IMR-90 (cell line): ENCODE data around the gene XPR1. TPM values are rescaled to one million over a fixed set of nuclear protein-coding genes. Genes with fewer than 3 reads are reported as not detected.

Experiments used
- ATAC-seq: fragments of 200-7000 bp; cut with Tn5 transposase; 2 replicates; pipeline ENCODE4 v1.9.1; 2020; ENCODE audit warnings: low read depth, mild to moderate bottlenecking, moderate library complexity
- BruUV-seq: library from RNA; stranded (reverse); fragments of 400-500 nt; replicated peaks from 2 replicates; lab custom pipeline; 2021; lab: Mats Ljungman, UMichigan
- CTCF ChIA-PET: fragments of 300-600 bp; formaldehyde crosslinking; extraction: SDS; loops from one replicate; lab custom pipeline; 2021; ENCODE audit warnings: antibody characterized with exemption; lab: Yijun Ruan, JAX
- POLR2A ChIA-PET: fragments of 300-600 bp; sonication (Branson Sonifier 250); formaldehyde crosslinking; loops from one replicate; lab custom pipeline; 2022; ENCODE audit warnings: antibody characterized with exemption; ENCODE audit not compliant: unreplicated experiment; lab: Charles Lee
- DNase-seq: peaks from one replicate; pipeline ENCODE4 v3.0.0; 2013
- H2AFZ ChIP-seq: replicated peaks from 2 replicates; pipeline ENCODE3; 2013; ENCODE audit warnings: low read length, mild to moderate bottlenecking; ENCODE audit not compliant: poor library complexity
- H2AK5ac ChIP-seq: 2 replicates; pipeline ENCODE4 v1.6.1; 2013; ENCODE audit warnings: low read depth, low read length, inconsistent platforms
- H2AK9ac ChIP-seq: replicated peaks from 2 replicates; pipeline ENCODE3; 2013; ENCODE audit warnings: mild to moderate bottlenecking, low read depth, low read length, moderate library complexity; ENCODE audit not compliant: poor library complexity
- H2BK120ac ChIP-seq: 2 replicates; pipeline ENCODE4 v1.6.1; 2013; ENCODE audit warnings: low read depth, low read length, inconsistent platforms
- H2BK15ac ChIP-seq: 3 replicates; pipeline ENCODE4 v1.6.1; 2013; ENCODE audit warnings: low read depth, low read length, inconsistent platforms
- H2BK20ac ChIP-seq: 2 replicates; pipeline ENCODE4 v1.6.1; 2013; ENCODE audit warnings: low read depth, mild to moderate bottlenecking, inconsistent platforms, low read length, moderate library complexity
- H2BK5ac ChIP-seq: 2 replicates; pipeline ENCODE4 v1.6.1; 2013; ENCODE audit warnings: mild to moderate bottlenecking, low read depth, low read length, inconsistent platforms; ENCODE audit not compliant: poor library complexity, severe bottlenecking
- H3K14ac ChIP-seq: replicated peaks from 2 replicates; pipeline ENCODE4 v1.6.1; 2013; ENCODE audit warnings: low read depth, low read length, inconsistent platforms
- H3K18ac ChIP-seq: 2 replicates; pipeline ENCODE4 v1.6.1; 2013; ENCODE audit warnings: low read depth, low read length, control low read depth
- H3K23ac ChIP-seq: 2 replicates; pipeline ENCODE4 v1.6.1; 2013; ENCODE audit warnings: low read depth, low read length, inconsistent platforms
- H3K27ac ChIP-seq: 2 replicates; pipeline ENCODE4 v1.5.1; 2013; ENCODE audit warnings: mild to moderate bottlenecking, control low read depth, low read length; ENCODE audit not compliant: insufficient read depth
- H3K27me3 ChIP-seq: 2 replicates; pipeline ENCODE4 v1.6.1; 2013; ENCODE audit warnings: low read length; ENCODE audit not compliant: control insufficient read depth, insufficient read depth
- H3K36me3 ChIP-seq: 2 replicates; pipeline ENCODE4 v1.6.1; 2013; ENCODE audit warnings: low read length, mixed read lengths; ENCODE audit not compliant: control insufficient read depth, insufficient read depth
- H3K4ac ChIP-seq: 2 replicates; pipeline ENCODE4 v1.6.1; 2013; ENCODE audit warnings: low read depth, low read length, inconsistent platforms
- H3K4me1 ChIP-seq: 2 replicates; pipeline ENCODE4 v1.6.1; 2013; ENCODE audit warnings: low read length, mixed read lengths; ENCODE audit not compliant: control insufficient read depth, insufficient read depth
- H3K4me2 ChIP-seq: 2 replicates; pipeline ENCODE4 v1.6.1; 2013; ENCODE audit warnings: low read depth, mild to moderate bottlenecking, control low read depth, low read length, moderate library complexity
- H3K4me3 ChIP-seq: 2 replicates; pipeline ENCODE4 v1.5.1; 2013; ENCODE audit warnings: low read depth, mild to moderate bottlenecking, control low read depth, low read length, moderate library complexity; ENCODE audit not compliant: insufficient read depth
- H3K56ac ChIP-seq: 2 replicates; pipeline ENCODE4 v1.6.1; 2013; ENCODE audit warnings: low read length, inconsistent platforms; ENCODE audit not compliant: insufficient read depth; ENCODE audit errors: extremely low read depth
- H3K79me1 ChIP-seq, 2 experiments: 2 replicates each; pipeline ENCODE4 v1.6.1; 2013; ENCODE audit warnings: low read length in 2 of 2, inconsistent platforms in 1 of 2, low read depth in 1 of 2
- H3K9ac ChIP-seq: 2 replicates; pipeline ENCODE4 v1.6.1; 2013; ENCODE audit warnings: low read depth, low read length, control low read depth
- H3K9me1 ChIP-seq: 2 replicates; pipeline ENCODE4 v1.6.1; 2013; ENCODE audit warnings: low read length, inconsistent platforms; ENCODE audit not compliant: insufficient read depth
- H3K9me3 ChIP-seq: 2 replicates; pipeline ENCODE4 v1.6.1; 2013; ENCODE audit warnings: low read length; ENCODE audit not compliant: control insufficient read depth, insufficient read depth
- H4K20me1 ChIP-seq: 2 replicates; pipeline ENCODE4 v1.6.1; 2013; ENCODE audit warnings: low read length, inconsistent platforms; ENCODE audit not compliant: insufficient read depth
- H4K5ac ChIP-seq: 2 replicates; pipeline ENCODE4 v1.6.1; 2013; ENCODE audit warnings: mild to moderate bottlenecking, low read depth, low read length, control low read depth
- H4K8ac ChIP-seq, 2 experiments: 2 replicates each; pipeline ENCODE4 v1.6.1; 2013; ENCODE audit warnings: low read depth in 2 of 2, low read length in 2 of 2, control low read depth in 1 of 2, inconsistent platforms in 1 of 2
- H4K91ac ChIP-seq: 2 replicates; pipeline ENCODE4 v1.6.1; 2013; ENCODE audit warnings: low read depth, low read length, inconsistent platforms; ENCODE audit not compliant: insufficient read depth
- BHLHE40 ChIP-seq: fragments of 150-350 bp; IDR thresholded peaks from 2 replicates; pipeline ENCODE4 v1.6.1; 2016; ENCODE audit warnings: mild to moderate bottlenecking, low read depth, low read length
- CEBPB ChIP-seq: IDR thresholded peaks from 2 replicates; pipeline ENCODE4 v1.6.1; 2012; ENCODE audit warnings: low read depth, low read length, improper control_type of control experiment
- CHD1 ChIP-seq: IDR thresholded peaks from 2 replicates; pipeline ENCODE4 v1.6.1; 2012; ENCODE audit warnings: low read depth, low read length, improper control_type of control experiment
- CTCF ChIP-seq: conservative IDR thresholded peaks from 2 replicates; pipeline ENCODE4 v1.5.1; 2012; ENCODE audit warnings: mild to moderate bottlenecking, low read depth, low read length, improper control_type of control experiment
- ELK1 ChIP-seq: fragments of 150-350 bp; IDR thresholded peaks from 2 replicates; pipeline ENCODE4 v1.6.1; 2016; ENCODE audit warnings: low read depth, mild to moderate bottlenecking, low read length, moderate library complexity, borderline replicate concordance
- FOS ChIP-seq: fragments of 150-350 bp; IDR thresholded peaks from 2 replicates; pipeline ENCODE4 v1.6.1; 2016; ENCODE audit warnings: low read depth, low read length
- MAFK ChIP-seq: IDR thresholded peaks from 2 replicates; pipeline ENCODE4 v1.6.1; 2012; ENCODE audit warnings: low read depth, low read length, improper control_type of control experiment
- MAZ ChIP-seq: IDR thresholded peaks from 2 replicates; pipeline ENCODE4 v1.6.1; 2012; ENCODE audit warnings: low read depth, mild to moderate bottlenecking, low read length, improper control_type of control experiment, moderate library complexity, borderline replicate concordance
- MXI1 ChIP-seq: IDR thresholded peaks from 2 replicates; pipeline ENCODE4 v1.6.1; 2012; ENCODE audit warnings: low read depth, mild to moderate bottlenecking, low read length, moderate library complexity, borderline replicate concordance
- NFE2L2 ChIP-seq: fragments of 150-350 bp; IDR thresholded peaks from 2 replicates; pipeline ENCODE4 v1.6.1; 2016; ENCODE audit warnings: low read depth, mild to moderate bottlenecking, low read length
- POLR2A ChIP-seq: IDR thresholded peaks from 2 replicates; pipeline ENCODE4 v1.6.1; 2012; ENCODE audit warnings: mild to moderate bottlenecking, low read depth, low read length
- RAD21 ChIP-seq: IDR thresholded peaks from 2 replicates; pipeline ENCODE4 v1.6.1; 2012; ENCODE audit warnings: low read length, improper control_type of control experiment
- RCOR1 ChIP-seq: IDR thresholded peaks from 2 replicates; pipeline ENCODE4 v1.6.1; 2012; ENCODE audit warnings: mild to moderate bottlenecking, low read length, improper control_type of control experiment; ENCODE audit not compliant: insufficient replicate concordance
- RFX5 ChIP-seq: IDR thresholded peaks from 2 replicates; pipeline ENCODE4 v1.8.0; 2012; ENCODE audit warnings: low read depth, mild to moderate bottlenecking, low read length, moderate library complexity
- SMC3 ChIP-seq: fragments of 150-350 bp; IDR thresholded peaks from 2 replicates; pipeline ENCODE4 v1.6.1; 2016; ENCODE audit warnings: low read depth, mild to moderate bottlenecking, antibody characterized with exemption, low read length, moderate library complexity
- USF2 ChIP-seq: fragments of 150-350 bp; IDR thresholded peaks from 2 replicates; pipeline ENCODE4 v1.6.1; 2017; ENCODE audit warnings: mild to moderate bottlenecking, antibody characterized with exemption, low read length, low read depth
- dilution Hi-C: fragments of 300-500 bp; cut with HindIII; formaldehyde crosslinking; loops from one replicate; pipeline ENCODE4 v1.14.3; 2018; ENCODE audit warnings: low sequenced_read_pairs; ENCODE audit not compliant: unreplicated experiment
- in situ Hi-C: fragments of 300-500 bp; cut with MboI; formaldehyde crosslinking; loops from 3 replicates; pipeline ENCODE4 v1.14.3; 2019; ENCODE audit warnings: low sequenced_read_pairs, inconsistent platforms, mixed read lengths
- intact Hi-C: fragments of 100-400 bp; cut with micrococcal nuclease; formaldehyde crosslinking; loops from 2 replicates; pipeline ENCODE4 v1.10.0; 2022
- polyA plus RNA-seq, 3 experiments: library from polyadenylated mRNA; depleted of rRNA; stranded (reverse); fragments of >200 nt; gene quantifications; 2 replicates each; pipeline ENCODE4 v1.2.3, GENCODE V29; 2012; ENCODE audit warnings: low replicate concordance in 1 of 3
- total RNA-seq: library from RNA; depleted of rRNA; stranded (reverse); fragments of >200 nt; gene quantifications from 2 replicates; pipeline ENCODE4 v1.2.3, GENCODE V29; 2012

Gene XPR1
- total and polyA plus RNA-seq, 2 of the 4 experiments (the other 2 are of a cell fraction): 11.8 to 25.1 TPM

GRCh38 chr1:180743868-180744267 is 112.0 kb downstream of the XPR1 start:
- CTCF ChIA-PET: no interaction called here

More at GRCh38 chr1:180743868-180744267, 112.0 kb downstream of the XPR1 start:
- dilution Hi-C loops (no loop called here), intact Hi-C loops (loop anchor here (5.0 kb wide), 1 partner anchor 37 kb away; no protein-coding TSS in a partner anchor), in situ Hi-C loops (no loop called here)
- Histone ChIP-seq H2BK120ac (no peak overlapping the region), H3K27me3 (no peaks in the 10 kb centered on the region), H3K9me3 (peaks cover 2% of the 10 kb centered on the region; the same call in 1 of the 2 replicates), H2AK5ac (no peak overlapping the region), H2BK20ac (no peak overlapping the region), H4K91ac (no peak overlapping the region), H3K18ac (no peak overlapping the region), H3K4ac (no peak overlapping the region), H3K4me1 (no peaks in the 10 kb centered on the region), H3K23ac (no peak overlapping the region), H2AK9ac (no peak overlapping the region), H3K9ac (no peak overlapping the region), H2AFZ (no peak overlapping the region), H3K56ac (no peak overlapping the region), H3K14ac (no peak overlapping the region), H3K79me1 (peaks cover 5 to 10% of the 10 kb centered on the region in 2 experiments; a peak in 2 of 4 replicates), H3K36me3 (no peaks in the 10 kb centered on the region), H3K4me2 (no peak overlapping the region), H3K4me3 (no peak overlapping the region), H4K5ac (no peak overlapping the region), H4K8ac (no peak overlapping the region), H2BK5ac (no peak overlapping the region), H3K27ac (no peak overlapping the region), H2BK15ac (no peak overlapping the region), H4K20me1 (0 out of 2 replicates have a peak, but pooled peaks cover 6% of the 10 kb centered on the region), H3K9me1 (no peaks in the 10 kb centered on the region)
- TF ChIP-seq RFX5 (no peak), RCOR1 (no peak), SMC3 (no peak), NFE2L2 (no peak), USF2 (no peak), MAZ (no peak), ELK1 (no peak), FOS (no peak), BHLHE40 (no peak), CTCF (no peak), POLR2A (no peak), MXI1 (no peak), CHD1 (no peak), RAD21 (no peak), MAFK (no peak), CEBPB (no peak)
- ATAC-seq: no peak
- POLR2A ChIA-PET: no interaction called here
- no TSS peak for BruUV-seq
- DNase-seq: no peak
